ENCODE results near the gene GLRX2.

Gene GLRX2

GRCh38 chr1:193111641-193112090 is 6.5 kb upstream of the GLRX2 start:
- peak; percentile 81 for DNase-seq (ENCODE audit: low spot score)
- peak overlapping the region; percentile 51 to 80 for H3K27ac ChIP-seq
- no peak for TF ChIP-seq CTCF (IDR thresholded peaks at IDR 0.05)
- H3K4me3 ChIP-seq = no peak overlapping the region

GRCh38 chr1:193110864-193111263 is 5.7 kb upstream of the GLRX2 start:
- TF ChIP-seq CTCF (IDR thresholded peaks at IDR 0.05) = no peak
- peak overlapping the region in 1 of 2 donors; percentile 80 for H3K27ac ChIP-seq
- DNase-seq (ENCODE audit: low spot score) = no peak
- H3K4me3 ChIP-seq = no peak overlapping the region

- TF ChIP-seq CTCF (IDR thresholded peaks at IDR 0.05) = no peak
- DNase-seq (ENCODE audit: low spot score) = no peak
- H3K4me3 ChIP-seq = no peak overlapping the region
- no peak overlapping the region for H3K27ac ChIP-seq
Observed at GRCh38 chr1:193110246-193110645, 5.0 kb upstream of the GLRX2 start.

- DNase-seq (ENCODE audit: low spot score) = no peak
- Histone ChIP-seq H3K27ac (no peak overlapping the region), H3K4me3 (no peak overlapping the region)
- no peak for TF ChIP-seq CTCF (IDR thresholded peaks at IDR 0.05)
Observed at GRCh38 chr1:193109619-193110018, 4.4 kb upstream of the GLRX2 start.

- DNase-seq (ENCODE audit: low spot score) = no peak
- H3K4me3 ChIP-seq = no peak overlapping the region
- no peak for TF ChIP-seq CTCF (IDR thresholded peaks at IDR 0.05)
- H3K27ac ChIP-seq = no peak overlapping the region
Observed at GRCh38 chr1:193108471-193108870, 3.3 kb upstream of the GLRX2 start.

GRCh38 chr1:193105821-193106177 is 585 bp upstream of the GLRX2 start:
- DNase-seq (ENCODE audit: low spot score) = no peak
- Histone ChIP-seq H3K27ac (peak overlapping the region; percentile 97 to 98), H3K4me3 (peak overlapping the region; percentile 95)
- no peak for TF ChIP-seq CTCF (IDR thresholded peaks at IDR 0.05)

- peak overlapping the region; percentile 95 for H3K4me3 ChIP-seq
- no peak for DNase-seq (ENCODE audit: low spot score)
- TF ChIP-seq CTCF (IDR thresholded peaks at IDR 0.05) = no peak
- peak overlapping the region; percentile 97 to 98 for H3K27ac ChIP-seq
Observed at GRCh38 chr1:193104502-193104906, 710 bp downstream of the GLRX2 start.
